GM21526 (cell line): ENCODE results near the gene EFHD2.
"Not testable (repeated sequence)": the region's sequence is repeated elsewhere in the genome, so short reads cannot be mapped to it uniquely, and the experiment has no call there.

Experiments used
- ATAC-seq: cut with Tn5 transposase; IDR thresholded peaks from one replicate; pipeline ENCODE4 v1.9.1; 2021; ENCODE audit warnings: moderate library complexity; ENCODE audit not compliant: unreplicated experiment, low FRiP score

EFHD2 gene

GRCh38 chr1:15428815-15429435, 19.2 kb downstream of the EFHD2 start:
- no peak for ATAC-seq

GRCh38 chr1:15429701-15430149, 20.0 kb downstream of the EFHD2 start:
- ATAC-seq: no peak

DNA sequence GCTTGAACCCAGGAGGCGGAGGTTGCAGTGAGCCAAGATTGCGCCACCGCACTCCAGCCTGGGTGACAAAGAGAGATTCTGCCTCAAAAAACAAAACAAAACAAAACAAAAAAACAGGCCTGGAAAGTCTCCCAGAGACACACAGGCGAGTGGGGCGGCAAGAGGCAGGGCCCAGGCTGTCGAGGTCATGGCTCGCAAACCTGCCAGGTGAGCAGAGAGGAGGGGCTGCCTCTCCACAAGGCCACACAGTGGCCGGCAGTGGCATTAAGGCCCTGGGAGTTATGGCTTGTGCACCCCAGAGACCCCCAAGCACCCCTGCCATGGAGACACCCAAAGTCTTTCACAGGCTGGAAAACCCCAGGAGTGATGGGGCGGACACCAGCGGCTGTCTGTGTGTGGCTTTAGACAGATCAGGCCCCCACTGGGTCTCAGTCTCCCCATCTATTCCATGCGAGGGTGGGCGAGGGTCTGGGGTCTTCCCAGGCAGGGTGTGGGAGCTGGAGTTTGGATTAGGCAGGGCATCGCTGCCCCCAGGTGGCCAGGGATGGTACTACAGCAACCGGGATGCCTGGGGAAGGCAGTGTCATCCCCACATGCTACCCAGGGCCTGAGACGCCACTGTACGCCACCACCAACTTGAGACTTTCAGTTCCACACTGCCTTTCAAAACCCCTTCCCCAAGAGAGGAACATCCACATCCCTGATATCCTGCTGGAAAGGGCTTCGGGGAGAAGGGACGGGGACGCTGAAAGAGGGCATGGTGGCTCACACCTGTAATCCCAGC, 21.3 kb downstream of the EFHD2 start:
- no peak for ATAC-seq

DNA sequence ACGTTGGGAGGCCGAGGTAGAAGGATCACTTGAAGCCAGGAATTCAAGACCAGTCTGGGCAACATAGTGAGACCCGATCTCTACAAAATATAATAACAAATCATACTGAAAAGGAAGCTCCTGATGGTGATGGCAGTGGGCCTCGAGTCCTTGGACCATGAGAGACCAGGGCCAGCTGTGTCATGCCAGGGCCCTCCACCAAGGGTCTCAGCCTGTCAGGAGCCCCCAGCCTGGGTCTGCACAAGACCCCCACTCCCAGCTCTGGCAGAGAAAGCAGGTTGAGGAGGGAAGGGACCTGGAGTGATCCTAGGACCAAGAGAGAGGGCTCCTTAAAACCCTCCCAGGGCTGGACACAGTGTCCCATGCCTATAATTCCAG, 21.9 kb downstream of the EFHD2 start:
- no peak for ATAC-seq

- ATAC-seq: no peak
These were observed 22.6 kb downstream of the EFHD2 start for GRCh38 chr1:15432324-15432723.

DNA sequence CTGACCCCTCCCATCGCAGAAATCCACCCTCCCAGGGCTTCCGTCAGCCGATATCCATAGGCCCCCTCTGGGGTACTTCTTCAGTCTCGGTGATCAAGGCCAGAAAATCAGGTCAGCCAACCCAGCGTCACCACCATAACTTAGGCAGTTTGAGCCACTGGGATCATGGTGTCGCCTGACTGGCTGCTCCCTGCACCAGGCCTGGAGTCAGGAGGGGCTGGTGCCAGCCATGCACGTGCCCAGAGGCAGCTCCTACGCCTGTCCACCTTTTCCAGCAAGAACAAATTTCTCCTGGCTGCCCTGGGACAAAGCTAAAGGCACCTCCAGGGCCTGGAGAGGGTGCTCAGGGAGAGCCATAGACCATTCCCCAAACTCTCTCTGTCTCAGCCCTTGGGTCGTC, 23.8 kb downstream of the EFHD2 start:
- no peak for ATAC-seq

DNA sequence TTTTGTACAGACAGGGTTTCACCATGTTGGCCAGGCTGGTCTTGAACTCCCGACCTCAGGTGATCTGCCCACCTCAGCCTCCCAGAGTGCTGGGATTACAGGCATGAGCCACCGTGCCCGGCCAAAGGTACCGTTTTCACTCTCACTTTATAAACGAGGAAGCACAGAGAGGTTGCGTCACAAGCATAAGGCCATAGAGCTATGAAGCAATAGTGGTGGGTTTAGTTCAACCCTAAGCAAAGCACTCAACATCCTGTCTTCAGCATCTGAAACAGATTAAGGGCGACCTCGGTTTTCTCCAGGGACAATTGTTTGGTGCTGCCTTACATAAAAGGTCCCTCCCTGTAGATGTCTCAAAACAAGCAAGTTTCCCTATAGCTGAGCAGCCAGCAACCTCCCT, 25.1 kb downstream of the EFHD2 start:
- not testable (repeated sequence) for ATAC-seq

- ATAC-seq: no peak
These were observed 25.8 kb downstream of the EFHD2 start for GRCh38 chr1:15435239-15436077.

DNA sequence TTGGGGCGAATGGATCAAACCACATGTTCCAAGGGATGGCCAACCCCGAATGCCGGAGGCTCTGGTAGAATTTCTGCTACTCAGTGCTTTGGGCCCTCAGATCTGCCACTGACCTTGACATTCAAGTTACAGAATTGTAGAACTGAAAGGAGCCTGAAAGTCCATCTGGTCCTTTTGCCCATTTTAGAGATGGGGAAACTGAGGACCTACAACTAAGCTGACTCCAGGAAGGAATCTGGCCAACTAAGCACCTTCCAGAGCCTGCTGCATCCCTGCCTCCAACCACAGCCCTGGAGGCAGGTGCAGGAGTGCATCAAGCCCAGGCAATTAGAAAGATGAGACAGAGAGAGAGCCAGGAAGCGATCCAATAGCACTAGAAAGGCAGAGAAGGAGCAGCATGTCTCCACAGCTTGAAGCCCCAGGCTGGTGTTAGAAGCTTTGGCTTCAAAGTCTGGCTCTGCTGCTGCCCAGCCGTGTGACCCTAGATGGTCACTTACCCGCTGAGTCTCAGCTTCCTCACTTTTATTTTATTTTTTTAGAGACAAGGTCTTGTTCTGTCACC, 27.3 kb downstream of the EFHD2 start:
- ATAC-seq: no peak

DNA sequence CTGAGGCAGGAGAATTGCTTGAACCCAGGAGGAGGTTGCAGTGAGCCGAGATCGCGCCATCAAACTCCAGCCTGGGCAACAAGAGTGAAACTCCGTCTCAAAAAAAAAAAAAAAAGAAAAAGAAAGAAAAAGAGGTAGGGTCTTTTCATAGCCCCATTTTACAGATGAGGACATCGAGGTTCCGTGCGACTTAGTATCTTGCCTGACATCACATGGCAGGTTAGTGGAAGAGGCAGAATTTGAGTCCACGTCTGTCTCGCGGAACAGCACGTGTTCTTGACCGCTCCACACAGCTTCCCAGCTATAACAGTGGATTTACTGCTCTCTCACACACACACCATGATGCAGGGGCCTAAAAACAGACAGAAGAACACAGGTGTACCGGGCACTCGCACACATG, 29.6 kb downstream of the EFHD2 start:
- ATAC-seq: no peak

- no peak for ATAC-seq
These were observed 30.7 kb downstream of the EFHD2 start for GRCh38 chr1:15440357-15440756.

DNA sequence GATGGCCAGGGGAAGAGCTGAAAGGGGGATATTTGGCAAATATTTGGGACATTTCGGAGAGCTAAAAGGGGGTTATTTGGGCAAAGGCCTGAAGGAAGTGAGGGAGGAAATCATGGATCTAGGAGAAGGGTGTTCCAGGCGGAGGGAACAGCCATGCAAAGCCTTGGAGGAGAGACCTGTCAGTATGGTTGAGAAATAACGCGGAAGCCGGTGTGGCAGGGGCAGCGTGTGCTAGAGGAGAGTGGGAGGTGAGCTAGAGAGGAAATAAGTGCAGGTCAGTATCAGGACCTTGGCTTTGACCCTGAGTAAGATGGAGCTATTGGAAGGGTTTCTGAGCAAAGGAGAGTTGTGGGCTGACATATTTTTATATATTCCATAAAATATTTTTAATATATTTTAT, 31.6 kb downstream of the EFHD2 start:
- no peak for ATAC-seq

DNA sequence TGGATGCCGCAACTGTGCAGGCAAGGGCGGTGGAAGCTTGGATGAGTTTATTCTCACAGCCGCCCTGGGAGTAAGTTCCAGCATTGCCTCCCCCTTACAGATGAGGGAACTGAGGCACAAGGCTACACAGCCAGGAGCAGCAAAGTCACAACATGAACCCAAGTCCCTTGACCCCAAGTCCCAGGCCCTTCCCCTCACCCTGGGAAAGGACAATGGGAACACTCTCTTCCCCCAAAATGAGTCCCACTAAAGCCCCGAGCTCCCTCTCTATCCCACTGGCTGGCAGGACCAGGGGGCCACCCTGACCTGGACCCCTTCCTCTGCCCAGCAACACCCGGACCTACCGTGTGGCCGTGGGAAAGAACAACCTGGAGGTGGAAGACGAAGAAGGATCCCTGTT, 32.4 kb downstream of the EFHD2 start:
- no peak for ATAC-seq

DNA sequence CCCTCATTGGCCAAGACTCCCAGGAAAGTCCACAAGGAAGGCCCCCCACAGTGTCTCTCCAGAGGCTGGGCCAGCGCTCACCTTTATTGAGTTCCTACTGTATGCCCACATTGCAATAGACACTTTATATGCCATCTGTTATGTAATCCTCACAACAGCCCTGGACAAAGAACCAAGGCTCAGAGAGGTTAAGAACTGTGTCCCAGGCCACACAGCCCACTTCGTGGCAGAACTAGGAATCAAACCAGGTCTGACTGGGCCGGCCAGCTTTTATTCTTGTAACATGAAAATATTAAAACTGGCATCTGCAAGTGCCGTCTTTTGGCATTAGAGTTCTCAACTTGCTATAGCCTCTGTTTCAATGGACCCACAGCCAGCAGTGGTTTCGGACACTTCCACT, 33.1 kb downstream of the EFHD2 start:
- no peak for ATAC-seq

DNA sequence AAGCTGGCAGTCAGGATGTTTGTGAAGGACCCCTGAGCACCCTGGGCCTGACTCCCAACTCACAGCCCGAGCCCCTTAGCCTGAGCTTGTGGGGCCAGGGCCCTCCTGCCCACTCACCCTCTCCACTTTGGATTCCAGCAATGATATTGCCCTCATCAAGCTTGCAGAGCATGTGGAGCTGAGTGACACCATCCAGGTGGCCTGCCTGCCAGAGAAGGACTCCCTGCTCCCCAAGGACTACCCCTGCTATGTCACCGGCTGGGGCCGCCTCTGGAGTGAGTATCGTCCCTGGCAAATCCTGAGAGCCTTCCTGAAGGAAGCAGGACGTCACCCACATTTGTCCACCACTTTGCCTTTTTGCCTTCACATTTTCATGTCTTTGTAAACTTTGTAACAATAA, 33.6 kb downstream of the EFHD2 start:
- ATAC-seq: no peak

DNA sequence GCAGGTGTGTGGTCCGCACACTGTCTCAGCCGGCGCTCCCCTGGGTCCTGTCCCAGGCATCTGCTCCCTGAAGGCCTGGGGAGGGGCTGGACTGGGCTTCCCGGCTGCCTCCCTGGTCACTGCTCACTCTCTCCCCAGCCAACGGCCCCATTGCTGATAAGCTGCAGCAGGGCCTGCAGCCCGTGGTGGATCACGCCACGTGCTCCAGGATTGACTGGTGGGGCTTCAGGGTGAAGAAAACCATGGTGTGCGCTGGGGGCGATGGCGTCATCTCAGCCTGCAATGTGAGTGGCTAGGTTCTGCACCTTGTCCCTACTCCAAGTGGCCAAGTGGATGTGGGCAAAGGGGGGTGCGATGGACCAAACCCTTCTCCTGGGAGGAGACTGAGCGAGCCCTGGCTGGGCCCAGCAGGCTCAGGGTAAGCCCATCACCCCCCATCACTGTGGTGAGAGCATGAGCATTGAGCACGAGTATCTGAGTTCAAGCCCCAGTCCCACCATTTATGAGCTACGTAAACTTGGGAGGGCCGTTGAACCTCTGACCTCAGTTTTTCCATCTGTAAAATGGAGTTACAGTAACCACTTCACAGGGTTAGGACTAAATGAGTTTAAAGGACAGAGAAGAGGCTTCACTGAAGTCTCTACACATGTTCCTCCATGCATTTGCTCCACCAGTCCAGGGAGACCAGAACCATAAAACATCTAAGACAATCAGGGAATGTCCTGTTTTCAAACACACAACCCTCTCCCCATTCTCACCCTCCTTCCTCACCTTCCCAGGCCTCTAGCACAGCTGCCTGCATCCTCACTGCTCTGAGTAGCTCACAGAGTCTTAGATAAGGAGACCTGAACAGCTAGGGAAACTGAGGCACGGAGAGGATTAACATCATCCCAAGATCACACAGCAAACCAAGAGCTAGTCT, 35.0 kb downstream of the EFHD2 start:
- no peak for ATAC-seq

DNA sequence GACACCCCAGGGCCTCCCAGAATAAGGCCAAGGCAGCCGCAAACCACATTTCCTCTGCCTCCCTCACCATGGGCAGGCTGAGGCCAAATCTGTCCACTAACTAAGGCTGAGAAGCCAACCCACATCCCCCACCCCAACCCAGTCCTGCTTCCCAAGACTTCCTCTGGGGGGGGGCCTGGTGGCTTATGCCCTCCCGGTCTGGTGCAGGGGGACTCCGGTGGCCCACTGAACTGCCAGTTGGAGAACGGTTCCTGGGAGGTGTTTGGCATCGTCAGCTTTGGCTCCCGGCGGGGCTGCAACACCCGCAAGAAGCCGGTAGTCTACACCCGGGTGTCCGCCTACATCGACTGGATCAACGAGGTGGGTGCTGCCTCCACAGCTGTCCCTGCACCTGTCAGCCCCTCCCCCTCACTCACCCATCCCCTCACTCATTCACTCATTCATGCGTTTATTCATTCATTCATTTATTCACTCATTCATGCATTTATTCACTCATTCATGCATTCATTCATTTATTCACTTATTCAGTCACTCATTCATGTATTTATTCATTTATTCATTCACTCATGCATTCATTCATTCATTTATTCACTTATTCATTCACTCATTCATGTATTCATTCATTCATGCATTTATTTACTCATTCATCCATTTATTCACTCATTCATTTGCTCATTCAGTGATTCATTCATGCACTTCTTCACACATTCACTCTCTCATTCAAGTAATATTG, 35.9 kb downstream of the EFHD2 start:
- ATAC-seq: no peak

- ATAC-seq: no peak
These were observed 36.5 kb downstream of the EFHD2 start for GRCh38 chr1:15446212-15446611.

DNA sequence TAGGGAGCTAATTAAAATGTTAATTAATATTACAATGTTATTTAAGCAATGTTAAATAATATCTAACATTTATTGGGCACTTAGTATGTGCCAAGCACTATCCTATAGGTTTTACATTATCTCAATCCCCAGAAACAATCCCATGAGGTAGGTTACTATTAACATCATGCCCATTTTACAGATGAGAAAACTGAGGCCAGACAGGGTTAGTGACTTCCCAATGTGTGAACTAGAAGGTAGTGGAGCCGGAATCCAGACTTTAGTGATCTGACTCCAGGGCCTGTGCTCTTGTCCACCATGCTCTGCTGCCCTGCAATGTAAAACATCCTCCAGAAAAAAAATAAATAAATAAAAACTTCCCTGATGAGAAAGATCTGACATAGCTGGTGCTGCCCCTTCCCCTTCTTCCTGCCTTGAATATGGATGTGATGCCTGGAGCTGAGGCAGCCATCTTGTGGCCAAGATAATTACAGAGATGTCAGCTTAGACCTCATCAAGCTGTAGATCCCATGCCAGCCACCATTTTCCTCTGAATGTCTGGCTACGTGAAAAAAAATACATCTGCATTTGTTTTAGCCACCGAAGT, 39.3 kb downstream of the EFHD2 start:
- no peak for ATAC-seq
